ENCODE data around the gene CCND3. TPM values are rescaled to one million over a fixed set of nuclear protein-coding genes. Genes with fewer than 3 reads are reported as not detected.
"Not testable (repeated sequence)": the region's sequence is repeated elsewhere in the genome, so short reads cannot be mapped to it uniquely, and the experiment has no call there.

Gene CCND3
- total RNA-seq, 1 donor from 2014 or later: 52.7 TPM

DNA sequence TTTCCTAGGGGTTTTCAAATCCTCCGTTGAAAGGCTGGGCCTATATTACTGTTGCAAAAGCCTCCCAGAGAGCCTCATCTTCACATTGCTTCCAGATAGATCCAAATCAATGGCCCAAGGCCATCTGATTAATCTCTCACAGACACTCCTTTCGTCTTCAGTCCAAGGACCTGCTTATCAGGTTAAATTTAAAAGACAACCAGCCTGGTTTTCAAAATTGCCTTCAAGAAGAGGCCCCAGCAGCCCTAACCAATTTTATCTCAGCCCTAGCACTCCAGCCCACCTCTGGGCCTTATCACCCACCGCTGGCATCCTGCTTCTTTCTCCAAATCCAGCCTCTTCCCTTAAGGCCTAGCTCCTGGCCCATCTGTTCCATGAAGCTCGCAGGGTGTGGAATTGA, 15.5 kb upstream of the CCND3 start:
- DNase-seq (no peak), ATAC-seq (no peak)
- intact Hi-C loops (cut with micrococcal nuclease): no loop called here

DNA sequence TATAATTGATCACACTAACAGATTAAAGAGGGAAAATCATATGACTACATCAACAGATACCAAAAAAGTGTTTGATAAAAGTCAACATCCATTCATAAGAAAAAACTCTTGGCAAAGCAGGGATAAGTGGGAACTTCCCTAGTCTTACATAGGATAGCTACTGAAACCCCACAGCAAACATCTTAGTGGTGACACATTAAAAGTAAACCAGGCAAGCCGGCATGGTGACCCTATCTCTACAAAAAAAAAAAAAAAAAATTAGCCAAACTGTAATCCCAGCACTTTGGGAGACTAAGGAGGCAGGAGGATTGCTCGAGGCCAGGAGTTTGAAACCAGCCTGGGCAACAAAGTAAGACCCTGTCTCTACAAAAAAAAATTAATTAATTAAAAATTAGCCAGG, 13.8 kb upstream of the CCND3 start:
- DNase-seq: no peak
- ATAC-seq: no peak
- intact Hi-C loops (cut with micrococcal nuclease): no loop called here

DNA sequence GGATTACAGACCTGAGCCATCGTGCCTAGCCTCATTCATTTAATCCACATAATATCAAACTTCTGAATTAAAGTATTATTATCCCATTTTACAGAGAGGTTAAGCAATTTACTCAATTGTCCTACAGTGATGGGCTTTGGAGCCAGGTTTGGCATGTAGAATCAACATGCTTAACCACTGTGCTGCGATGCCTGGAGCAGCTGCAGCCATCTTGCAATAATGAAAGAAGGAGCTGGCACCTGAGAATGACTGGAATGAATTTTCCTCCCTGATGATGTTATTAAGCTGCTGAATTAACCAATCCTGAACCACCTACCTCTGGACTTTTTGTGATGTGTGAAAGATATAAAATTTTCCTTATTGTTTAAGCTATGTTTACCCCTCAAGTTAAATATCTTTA, 13.1 kb upstream of the CCND3 start:
- ATAC-seq: no peak
- intact Hi-C loops (cut with micrococcal nuclease): no loop called here
- DNase-seq: no peak

DNA sequence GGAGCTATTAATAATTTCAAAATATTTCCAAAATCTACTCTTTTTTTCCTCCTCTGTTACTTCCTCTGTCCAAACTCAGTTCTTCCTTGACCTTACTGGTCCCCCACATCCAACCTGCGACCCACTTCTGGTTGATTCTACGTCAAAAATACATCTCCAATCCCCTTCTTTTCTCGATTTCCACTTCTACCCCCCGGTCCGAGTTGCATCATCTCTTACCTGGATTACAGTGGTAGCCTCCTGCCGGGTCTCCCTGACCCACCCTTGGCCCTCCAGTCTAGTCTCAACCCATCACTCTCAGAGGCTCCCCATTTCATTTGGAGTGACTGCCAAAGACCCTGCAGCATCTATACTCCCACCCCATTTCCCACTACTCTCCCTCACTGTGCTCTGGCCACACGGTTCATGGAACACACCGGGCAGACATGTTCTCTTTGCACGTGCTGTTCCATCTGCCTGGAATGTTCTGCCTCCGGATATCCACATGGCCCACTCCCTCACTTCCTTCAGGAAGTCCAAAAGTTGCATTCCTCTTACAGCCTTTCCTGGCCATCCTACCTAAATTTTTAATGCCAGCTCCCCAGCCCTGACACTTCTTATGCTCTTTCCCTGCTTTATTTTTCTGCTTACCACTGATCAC, 6.1 kb upstream of the CCND3 start:
- intact Hi-C loops (cut with micrococcal nuclease): no loop called here
- ATAC-seq: peak; percentile 50
- DNase-seq: no peak

DNA sequence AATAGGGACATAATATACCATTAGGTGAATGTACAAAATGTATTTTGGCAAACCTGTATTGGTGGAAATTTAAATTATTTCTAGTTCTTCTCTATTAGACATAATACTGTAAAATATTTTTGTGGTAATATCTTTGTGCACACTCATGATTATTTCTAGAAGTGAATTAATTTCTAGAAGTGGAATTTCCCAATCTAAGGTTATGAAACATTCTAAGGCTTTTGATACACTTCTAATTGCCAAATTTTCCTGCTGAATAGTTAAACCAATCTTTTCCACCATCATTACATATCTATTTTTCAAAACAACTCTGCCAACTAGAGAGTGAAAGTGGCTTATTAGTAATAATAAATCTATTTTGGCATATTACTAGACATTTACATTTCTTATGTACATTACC, 1.8 kb upstream of the CCND3 start:
- no peak for ATAC-seq
- DNase-seq: no peak
- intact Hi-C loops (cut with micrococcal nuclease): loop anchor here (5.0 kb wide), 1 partner anchor 104 kb away; no protein-coding TSS in a partner anchor

DNA sequence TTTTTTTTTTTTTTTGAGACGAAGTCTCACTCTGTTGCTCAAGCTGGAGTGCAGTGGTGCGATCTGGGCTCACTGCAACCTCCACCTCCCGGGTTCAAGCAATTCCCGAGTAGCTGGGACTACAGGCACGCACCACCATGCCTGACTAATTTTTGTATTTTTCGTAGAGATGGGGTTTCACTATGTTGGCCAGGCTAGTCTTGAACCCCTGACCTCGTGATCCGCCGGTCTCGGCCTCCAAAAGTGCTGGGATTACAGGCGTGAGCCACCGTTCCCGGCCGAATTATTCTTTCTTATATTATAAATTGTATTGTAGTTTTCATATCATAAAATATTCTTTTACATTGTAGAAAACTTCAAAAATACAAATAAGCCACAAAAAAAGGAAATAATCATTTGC, 1.3 kb upstream of the CCND3 start:
- DNase-seq, ATAC-seq: not testable (repeated sequence)
- intact Hi-C loops (cut with micrococcal nuclease): loop anchor here (5.0 kb wide), 1 partner anchor 104 kb away; no protein-coding TSS in a partner anchor

DNA sequence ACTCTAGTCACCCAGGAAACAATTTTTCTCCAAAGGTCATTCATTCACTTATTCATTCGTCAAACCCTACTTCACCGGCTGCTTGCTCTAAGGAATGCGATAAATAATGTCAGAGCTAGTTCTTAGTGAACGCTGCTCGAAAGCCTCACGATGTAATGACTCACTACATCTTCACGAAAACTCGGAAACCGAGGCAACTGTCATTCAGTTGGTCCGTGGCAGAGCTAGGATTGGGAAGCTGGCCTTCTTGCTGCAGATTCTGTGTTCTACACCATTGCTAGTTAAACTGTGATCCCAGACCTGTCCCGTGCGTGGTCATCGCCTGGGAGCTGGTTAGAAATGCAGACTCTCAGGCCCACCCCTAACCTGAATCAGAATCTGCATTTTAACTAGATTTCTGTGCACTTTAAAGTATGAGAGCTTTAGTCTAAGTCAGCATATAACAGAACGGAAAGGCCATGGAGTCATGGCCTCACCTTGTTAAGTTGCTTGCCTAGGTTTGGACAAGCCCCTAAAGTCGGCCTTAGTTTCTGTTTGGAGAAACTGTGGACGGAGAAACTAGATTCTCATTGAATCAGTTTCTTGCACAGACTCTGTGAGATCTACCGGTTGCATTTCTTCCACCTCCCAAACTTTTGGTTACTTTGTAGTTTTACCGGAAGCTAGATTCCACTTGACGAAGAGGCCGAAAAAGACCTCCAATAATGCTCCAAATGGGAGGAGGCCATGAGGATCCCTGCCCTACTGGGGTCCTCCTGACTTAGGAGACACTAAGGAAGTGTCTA, 651 bp upstream of the CCND3 start:
- ATAC-seq: no peak
- intact Hi-C loops (cut with micrococcal nuclease): loop anchor here (5.0 kb wide), 1 partner anchor 105 kb away; no protein-coding TSS in a partner anchor

DNA sequence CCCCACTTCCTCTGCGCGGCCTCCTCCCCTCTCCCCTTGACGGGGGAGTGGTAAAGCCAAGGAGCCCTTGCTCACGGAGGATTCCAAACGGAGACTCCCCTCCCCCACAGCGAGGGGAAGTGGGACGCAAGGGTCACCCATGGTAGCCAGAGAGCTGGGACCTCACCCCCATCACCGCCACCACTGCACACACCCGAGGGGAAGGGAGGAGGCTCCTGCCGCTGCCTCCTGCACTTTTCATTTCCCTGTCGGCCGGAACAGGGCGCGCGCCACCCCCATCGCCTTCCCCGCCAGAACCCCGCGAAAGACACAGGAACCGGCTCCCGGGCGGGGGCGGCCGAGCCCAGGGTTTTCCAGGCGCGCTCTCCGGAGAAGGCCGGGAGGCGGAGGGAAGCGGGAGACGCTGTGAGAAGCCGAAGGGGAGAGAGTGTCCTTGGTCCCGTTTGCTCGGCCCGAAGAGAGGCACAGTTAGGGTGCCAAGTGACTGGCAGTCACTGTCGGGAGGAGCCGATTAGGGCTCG, 789 bp downstream of the CCND3 start:
- intact Hi-C loops (cut with micrococcal nuclease): loop anchor here (5.0 kb wide), 1 partner anchor 106 kb away; no protein-coding TSS in a partner anchor
- peak; percentile 38 for ATAC-seq
- DNase-seq: peak; percentile 77

More for the DNA sequence above, 651 bp upstream of the CCND3 start:
- DNase-seq: no peak

DNA sequence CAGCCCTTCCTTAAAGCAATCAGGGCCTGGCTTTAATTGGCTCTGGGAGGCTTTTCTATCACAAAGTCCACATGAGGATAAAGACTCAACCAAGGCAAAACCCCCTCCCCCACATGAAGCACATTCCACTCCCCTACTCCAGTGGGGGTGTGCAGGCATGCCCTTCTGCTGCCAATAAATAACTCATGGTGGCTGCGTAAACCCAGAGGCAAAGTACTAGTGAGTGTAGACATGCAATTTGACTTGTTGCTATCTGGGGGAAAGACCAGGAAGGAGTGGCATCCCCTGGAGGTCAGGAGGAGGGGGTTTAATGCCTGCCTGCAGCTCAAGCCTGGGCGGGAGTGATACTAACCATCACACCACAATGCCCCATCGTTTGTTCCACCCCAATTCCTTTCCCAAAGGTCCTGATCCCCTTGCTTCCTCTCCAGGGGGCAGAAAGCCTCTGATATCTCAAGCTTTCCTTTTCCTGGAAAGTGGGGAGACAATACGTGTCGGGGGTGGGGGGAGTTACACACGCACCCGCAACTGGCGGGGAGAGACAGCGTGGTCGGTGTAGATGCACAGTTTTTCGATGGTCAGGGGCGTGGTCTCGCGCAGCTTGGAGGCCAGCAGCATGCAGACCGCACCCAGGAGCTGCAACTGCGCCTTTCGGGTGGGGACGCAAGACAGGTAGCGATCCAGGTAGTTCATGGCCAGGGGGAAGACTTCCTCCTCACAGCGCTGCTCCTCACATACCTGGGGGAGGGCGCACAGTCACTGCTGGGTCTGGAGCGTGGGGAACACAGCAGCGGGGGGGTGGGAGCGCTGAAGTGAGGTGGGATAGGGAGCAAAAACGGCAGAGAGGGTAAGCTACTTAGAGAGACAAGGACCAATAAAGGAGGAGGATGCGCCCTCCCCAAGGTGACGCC, 1.5 kb downstream of the CCND3 start:
- intact Hi-C loops (cut with micrococcal nuclease): loop anchor here (5.0 kb wide), 1 partner anchor 107 kb away; no protein-coding TSS in a partner anchor
- ATAC-seq: no peak
- DNase-seq: peak; percentile 37

DNA sequence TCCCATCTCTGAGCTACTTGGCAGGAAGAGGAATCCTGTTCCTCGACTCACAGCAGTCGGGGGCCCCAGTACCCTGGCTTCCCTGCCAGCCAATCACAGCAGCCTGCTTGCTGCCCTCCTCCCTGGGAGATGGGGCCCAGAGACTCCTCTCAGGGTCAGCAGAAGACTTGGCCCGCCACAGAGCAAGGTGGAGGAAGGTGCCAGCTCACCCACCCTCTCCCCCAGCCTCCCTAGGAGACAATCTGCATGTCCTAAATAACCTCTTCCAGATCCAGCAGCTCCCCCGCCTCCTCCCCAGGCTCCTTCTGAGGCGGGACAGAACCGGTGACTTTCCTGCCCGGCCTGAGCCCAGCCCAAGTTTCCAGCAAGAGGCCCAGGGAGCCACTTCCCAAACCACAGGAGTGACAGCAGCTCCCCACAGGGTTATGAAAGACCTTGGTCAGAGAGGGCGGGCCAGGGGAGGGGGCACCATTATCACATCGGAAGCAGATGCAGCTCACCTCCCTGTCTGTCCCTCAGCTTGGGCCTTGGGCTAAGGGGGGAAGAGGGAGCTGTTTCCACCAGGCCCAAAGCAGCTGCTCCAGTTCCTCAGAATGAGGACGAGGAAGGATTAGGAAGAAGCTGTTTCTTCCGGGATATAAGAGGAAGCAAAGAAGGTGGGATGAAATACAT, 2.3 kb downstream of the CCND3 start:
- DNase-seq (peak; percentile 54), ATAC-seq (no peak)
- intact Hi-C loops (cut with micrococcal nuclease): no loop called here

DNA sequence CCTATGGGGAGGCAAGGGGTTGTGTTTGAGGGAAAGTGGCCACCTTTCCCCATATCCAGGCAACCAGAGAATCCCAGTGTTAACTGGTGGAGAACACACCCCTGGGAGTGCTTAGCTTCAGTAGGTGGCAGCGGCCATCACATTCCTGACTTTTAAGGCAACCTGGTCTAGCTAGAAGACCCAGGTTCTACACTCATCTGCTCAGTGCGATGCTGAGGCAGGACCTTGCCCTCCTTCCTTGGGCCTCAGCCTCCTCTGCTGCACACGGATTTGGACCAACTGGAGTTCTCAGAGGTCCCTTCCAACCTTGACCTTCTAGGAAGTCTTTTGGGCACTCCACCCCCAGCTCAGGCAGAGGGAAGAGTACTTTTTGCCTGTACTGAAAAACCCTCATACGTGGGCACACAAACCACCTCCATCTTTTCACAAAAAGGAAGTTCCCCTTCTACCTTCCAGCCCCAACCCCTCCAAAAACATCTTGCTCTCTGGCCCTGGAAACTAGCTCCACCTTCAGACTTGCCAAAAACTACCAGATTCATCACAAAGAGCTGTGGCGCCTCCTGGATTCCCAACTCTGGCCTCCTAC, 2.9 kb downstream of the CCND3 start:
- intact Hi-C loops (cut with micrococcal nuclease): no loop called here
- ATAC-seq: no peak
- DNase-seq: no peak

DNA sequence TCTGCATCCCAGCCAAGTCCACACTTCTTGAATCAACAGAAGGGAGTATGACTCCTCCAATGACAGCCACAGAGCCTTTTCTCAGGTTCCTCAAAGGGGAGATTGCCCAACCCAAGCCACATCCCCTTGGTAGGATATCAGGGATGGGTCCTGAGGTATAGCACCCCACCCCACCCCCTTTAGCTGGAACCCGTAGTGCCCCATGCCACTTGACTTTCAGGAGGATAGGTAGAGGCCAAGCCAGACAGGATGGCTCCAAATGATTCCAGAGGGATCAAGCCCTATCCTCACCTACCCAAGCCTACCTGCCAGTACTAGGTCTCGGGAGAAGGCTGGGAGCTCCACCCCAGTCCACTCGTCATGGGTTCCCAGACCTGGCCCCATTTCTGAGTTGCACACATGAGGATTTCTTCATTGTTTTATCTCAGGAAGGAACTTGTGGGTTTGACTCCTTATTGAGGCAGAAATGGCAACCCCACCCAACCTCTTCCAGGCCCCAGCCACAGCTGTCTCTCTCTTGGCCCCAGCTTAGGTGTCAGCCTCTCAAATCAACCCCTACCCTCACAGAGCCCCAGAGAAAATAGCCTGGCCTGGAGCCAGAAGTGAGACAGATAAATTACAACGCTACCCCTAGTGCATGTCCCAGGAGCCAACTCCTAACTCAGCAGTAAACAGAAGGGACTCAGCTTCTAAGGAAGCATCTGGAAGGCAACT, 3.6 kb downstream of the CCND3 start:
- intact Hi-C loops (cut with micrococcal nuclease): no loop called here
- ATAC-seq: peak; percentile 1
- DNase-seq: peak; percentile 36

DNA sequence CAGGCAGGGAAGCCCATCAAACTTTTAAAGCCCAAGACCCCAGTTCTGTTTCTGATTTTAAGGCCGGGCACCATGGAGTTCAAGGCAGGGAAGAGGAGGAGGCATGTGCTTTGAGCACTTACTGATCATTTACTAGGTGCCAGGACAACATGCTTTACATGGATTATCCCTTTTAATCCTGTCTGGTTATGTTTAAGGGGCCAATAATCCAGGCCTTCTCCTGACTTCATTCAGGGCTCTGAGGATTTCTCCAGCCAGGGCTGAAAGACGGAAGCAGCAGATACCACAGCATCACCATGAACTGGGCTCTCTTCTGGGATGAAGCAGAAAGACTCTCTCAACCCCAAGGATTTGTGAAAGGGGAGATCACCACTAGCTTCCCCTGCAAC, 4.1 kb downstream of the CCND3 start:
- intact Hi-C loops (cut with micrococcal nuclease): no loop called here
- ATAC-seq: no peak
- DNase-seq: no peak

DNA sequence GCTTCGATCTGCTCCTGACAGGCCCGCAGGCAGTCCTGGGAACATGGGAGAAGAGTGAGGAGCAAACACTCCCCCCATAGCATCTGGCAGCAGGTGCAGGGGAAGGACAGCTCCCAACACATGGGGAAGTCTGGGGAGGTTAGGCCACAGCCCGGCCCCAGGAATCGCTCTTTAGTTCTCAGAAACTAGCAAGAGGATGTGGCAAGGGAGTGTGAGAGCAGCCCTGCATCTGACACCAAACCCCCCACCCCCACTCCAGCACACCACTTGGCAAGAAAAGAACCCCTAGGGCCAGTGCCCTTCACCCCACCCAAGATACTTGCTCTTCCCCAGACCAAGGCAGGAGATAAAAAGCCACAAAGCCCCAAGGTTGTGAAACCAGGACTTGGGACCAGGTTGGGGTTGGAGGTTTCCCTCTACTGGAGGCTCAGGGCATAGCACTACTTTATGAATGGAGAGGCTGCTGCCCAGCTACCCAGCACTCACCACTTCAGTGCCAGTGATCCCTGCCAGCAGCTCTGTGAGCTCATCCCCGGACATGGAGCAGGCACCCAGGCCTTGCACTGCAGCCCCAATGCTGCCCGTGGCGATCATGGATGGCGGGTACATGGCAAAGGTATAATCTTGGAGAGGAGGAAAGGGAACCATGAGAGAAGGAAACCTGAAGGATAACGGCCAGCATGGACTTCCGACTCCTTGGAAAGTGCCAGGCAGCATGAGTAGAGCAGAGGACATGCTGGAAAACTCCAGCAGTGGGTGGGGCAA, 5.4 kb downstream of the CCND3 start:
- DNase-seq (peak; percentile 81), ATAC-seq (peak; percentile 74)
- intact Hi-C loops (cut with micrococcal nuclease): no loop called here

DNA sequence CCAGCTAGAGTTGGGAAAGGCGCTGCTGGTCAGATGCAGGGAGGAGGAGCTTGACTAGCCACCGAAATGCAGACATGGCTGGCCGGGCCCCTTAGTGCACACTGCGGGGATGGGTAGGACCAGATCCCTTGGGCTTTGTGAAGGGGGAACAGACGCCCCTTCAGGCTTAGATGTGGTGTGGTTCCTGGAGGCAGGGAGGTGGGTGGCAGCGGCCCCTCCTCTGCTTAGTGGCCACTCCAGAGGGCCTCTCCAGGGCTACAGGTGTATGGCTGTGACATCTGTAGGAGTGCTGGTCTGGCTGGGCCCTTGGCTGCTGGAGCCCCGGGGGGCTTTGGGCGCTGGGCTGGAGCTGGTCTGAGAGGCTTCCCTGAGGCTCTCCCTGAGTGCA, 5.9 kb downstream of the CCND3 start:
- intact Hi-C loops (cut with micrococcal nuclease): no loop called here
- ATAC-seq (no peak), DNase-seq (no peak)

DNA sequence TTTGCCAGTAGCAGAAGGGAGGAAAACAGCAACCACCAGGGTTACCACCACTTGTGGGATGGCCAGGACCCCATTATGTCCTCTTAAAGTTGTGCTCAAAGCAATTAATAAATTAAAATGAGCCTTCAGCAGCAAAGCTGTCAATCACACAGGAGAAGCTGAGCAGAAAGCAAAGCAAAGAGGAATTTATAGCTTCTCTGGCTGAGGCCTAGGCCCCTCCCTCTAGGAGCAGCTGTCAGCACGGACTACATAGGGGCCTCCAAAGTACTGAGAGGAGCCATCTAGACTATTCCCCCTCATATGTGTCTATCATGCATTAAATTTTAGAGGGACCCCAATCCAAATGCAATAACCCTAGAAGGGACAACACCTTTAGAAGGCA, 6.4 kb downstream of the CCND3 start:
- no peak for DNase-seq
- ATAC-seq: no peak
- intact Hi-C loops (cut with micrococcal nuclease): no loop called here
